ENCODE results near the gene GMEB2.
"Not testable (repeated sequence)": the region's sequence is repeated elsewhere in the genome, so short reads cannot be mapped to it uniquely, and the experiment has no call there.

The GMEB2 gene

GRCh38 chr20:63639093-63639975 lies 12.4 kb upstream of the GMEB2 start:
- H3K4me3 ChIP-seq (replicated peaks; ENCODE audit: low read depth, low read length), result no peak overlapping the region; the same call in 1 of the 2 replicates
- no peaks in the 10 kb centered on the region for H3K36me3 ChIP-seq (ENCODE audit: control insufficient read depth, insufficient read depth, low read length)
- no peak for DNase-seq (ENCODE audit: extremely low read depth, insufficient read length)
- H3K27me3 ChIP-seq (replicated peaks; ENCODE audit: control insufficient read depth, insufficient read depth, low read length), result no peaks in the 10 kb centered on the region
- TF ChIP-seq CTCF (IDR thresholded peaks at IDR 0.05; ENCODE audit: insufficient read depth, low read length, poor library complexity, severe bottlenecking), result no peak

- H3K36me3 ChIP-seq (ENCODE audit: control insufficient read depth, insufficient read depth, low read length), result no peaks in the 10 kb centered on the region
- no peak for TF ChIP-seq CTCF (IDR thresholded peaks at IDR 0.05; ENCODE audit: insufficient read depth, low read length, poor library complexity, severe bottlenecking)
- DNase-seq (ENCODE audit: extremely low read depth, insufficient read length), result no peak
- H3K4me3 ChIP-seq (replicated peaks; ENCODE audit: low read depth, low read length), result no peak overlapping the region
- H3K27me3 ChIP-seq (replicated peaks; ENCODE audit: control insufficient read depth, insufficient read depth, low read length), result no peaks in the 10 kb centered on the region
Observed at GRCh38 chr20:63636752-63637628, 10.1 kb upstream of the GMEB2 start.

- Histone ChIP-seq H3K27me3 (replicated peaks; ENCODE audit: control insufficient read depth, insufficient read depth, low read length) (no peaks in the 10 kb centered on the region), H3K36me3 (ENCODE audit: control insufficient read depth, insufficient read depth, low read length) (no peaks in the 10 kb centered on the region), H3K4me3 (replicated peaks; ENCODE audit: low read depth, low read length) (no peak overlapping the region)
- TF ChIP-seq CTCF (IDR thresholded peaks at IDR 0.05; ENCODE audit: insufficient read depth, low read length, poor library complexity, severe bottlenecking), result no peak
- DNase-seq (ENCODE audit: extremely low read depth, insufficient read length), result peak; percentile 64
Observed at GRCh38 chr20:63635431-63636141, 8.7 kb upstream of the GMEB2 start.

- Histone ChIP-seq H3K36me3 (ENCODE audit: control insufficient read depth, insufficient read depth, low read length) (no peaks in the 10 kb centered on the region), H3K4me3 (replicated peaks; ENCODE audit: low read depth, low read length) (no peak overlapping the region), H3K27me3 (replicated peaks; ENCODE audit: control insufficient read depth, insufficient read depth, low read length) (no peaks in the 10 kb centered on the region)
- no peak for DNase-seq (ENCODE audit: extremely low read depth, insufficient read length)
- no peak for TF ChIP-seq CTCF (IDR thresholded peaks at IDR 0.05; ENCODE audit: insufficient read depth, low read length, poor library complexity, severe bottlenecking)
Observed at GRCh38 chr20:63633732-63634131, 6.8 kb upstream of the GMEB2 start.

GRCh38 chr20:63631426-63631825 lies 4.5 kb upstream of the GMEB2 start:
- not testable (repeated sequence) for H3K36me3 ChIP-seq (ENCODE audit: control insufficient read depth, insufficient read depth, low read length); H3K27me3 ChIP-seq (replicated peaks; ENCODE audit: control insufficient read depth, insufficient read depth, low read length); DNase-seq (ENCODE audit: extremely low read depth, insufficient read length); H3K4me3 ChIP-seq (replicated peaks; ENCODE audit: low read depth, low read length)

GRCh38 chr20:63630956-63631355 lies 4.1 kb upstream of the GMEB2 start:
- not testable (repeated sequence) for H3K36me3 ChIP-seq (ENCODE audit: control insufficient read depth, insufficient read depth, low read length); H3K4me3 ChIP-seq (replicated peaks; ENCODE audit: low read depth, low read length); DNase-seq (ENCODE audit: extremely low read depth, insufficient read length); H3K27me3 ChIP-seq (replicated peaks; ENCODE audit: control insufficient read depth, insufficient read depth, low read length)
